GM23338 (cell line): ENCODE data around the gene NRG3.

Source experiments
- CTCF ChIP-seq, 2 experiments: fragments of 200-600 bp in 1 of 2; sonication (generic) in 1 of 2; conservative IDR thresholded peaks; 2 replicates each; pipeline versions ENCODE4 v1.5.1 to v1.6.1; 2016 to 2017; ENCODE audit warnings: antibody characterized with exemption in 2 of 2, low read depth in 2 of 2, mild to moderate bottlenecking in 2 of 2, moderate library complexity in 1 of 2
- ETS1 ChIP-seq: IDR thresholded peaks from 2 replicates; pipeline ENCODE4 v1.6.1; 2016; ENCODE audit warnings: antibody characterized with exemption
- EZH2 ChIP-seq: fragments of 200-600 bp; sonication (generic); IDR thresholded peaks from one replicate; pipeline ENCODE4 v1.8.0; 2017; ENCODE audit warnings: antibody characterized with exemption, mild to moderate bottlenecking, low read depth; ENCODE audit not compliant: unreplicated experiment
- EZH2phosphoT487 ChIP-seq: fragments of 200-600 bp; sonication (generic); IDR thresholded peaks from one replicate; pipeline ENCODE4 v1.8.1; 2018; ENCODE audit warnings: antibody characterized with exemption; ENCODE audit not compliant: unreplicated experiment
- JUNB ChIP-seq: IDR thresholded peaks from one replicate; pipeline ENCODE4 v1.6.1; 2016; ENCODE audit warnings: antibody characterized with exemption; ENCODE audit not compliant: unreplicated experiment
- NANOG ChIP-seq: IDR thresholded peaks from 2 replicates; pipeline ENCODE4 v1.6.1; 2016; ENCODE audit warnings: antibody characterized with exemption, borderline replicate concordance
- POLR2AphosphoS5 ChIP-seq: IDR thresholded peaks from 2 replicates; pipeline ENCODE4 v1.6.1; 2016; ENCODE audit warnings: antibody characterized with exemption, low read depth
- REST ChIP-seq: IDR thresholded peaks from one replicate; pipeline ENCODE4 v1.6.1; 2018; ENCODE audit warnings: antibody characterized with exemption; ENCODE audit not compliant: unreplicated experiment
- ZNF331 ChIP-seq: fragments of 250-450 bp; sonication (Bioruptor Pico); IDR thresholded peaks from 2 replicates; pipeline ENCODE4 v1.5.0; 2020; ENCODE audit warnings: low read depth, mild to moderate bottlenecking, moderate library complexity
- ZNF462 ChIP-seq: fragments of 250-450 bp; sonication (Bioruptor Pico); IDR thresholded peaks from 2 replicates; pipeline ENCODE4 v1.5.0; 2020; ENCODE audit warnings: mild to moderate bottlenecking, moderate library complexity

GRCh38 chr10:82922755-82923154, 1047.8 kb downstream of the NRG3 start:
- no peak for TF ChIP-seq REST
- TF ChIP-seq CTCF (conservative IDR thresholded peaks at IDR 0.05; ENCODE audit: low read depth in 2 of 2), result no peak
- no peak for TF ChIP-seq EZH2phosphoT487
- TF ChIP-seq ZNF462 (CRISPR knock-in tag), result no peak
- no peak for TF ChIP-seq NANOG
- no peak for TF ChIP-seq EZH2
- no peak for TF ChIP-seq ZNF331 (CRISPR knock-in tag)
- no peak for TF ChIP-seq POLR2AphosphoS5
- no peak for TF ChIP-seq ETS1
- no peak for TF ChIP-seq JUNB
